ENCODE results near the gene FIBCD1.

FIBCD1 gene

DNA sequence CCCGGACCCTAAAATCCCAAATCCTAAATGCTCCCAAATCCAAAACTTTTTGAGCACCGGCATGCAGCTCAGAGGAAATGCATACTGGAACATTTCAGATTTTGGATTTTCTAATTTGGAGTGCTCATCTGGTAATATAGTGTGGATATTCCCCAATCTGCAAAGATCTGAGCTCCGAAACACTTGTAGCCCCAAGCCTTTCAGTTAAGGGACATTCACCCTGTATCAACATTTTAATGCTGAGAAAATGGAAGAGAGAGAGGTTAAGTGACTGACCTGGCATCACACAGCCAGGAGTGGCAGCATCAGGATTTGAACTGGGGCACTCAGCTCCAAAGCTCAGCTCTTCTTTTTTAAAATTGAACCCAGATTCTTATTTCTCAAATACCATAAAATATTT, 73.1 kb downstream of the FIBCD1 start:
- TF ChIP-seq, protein P1, sequence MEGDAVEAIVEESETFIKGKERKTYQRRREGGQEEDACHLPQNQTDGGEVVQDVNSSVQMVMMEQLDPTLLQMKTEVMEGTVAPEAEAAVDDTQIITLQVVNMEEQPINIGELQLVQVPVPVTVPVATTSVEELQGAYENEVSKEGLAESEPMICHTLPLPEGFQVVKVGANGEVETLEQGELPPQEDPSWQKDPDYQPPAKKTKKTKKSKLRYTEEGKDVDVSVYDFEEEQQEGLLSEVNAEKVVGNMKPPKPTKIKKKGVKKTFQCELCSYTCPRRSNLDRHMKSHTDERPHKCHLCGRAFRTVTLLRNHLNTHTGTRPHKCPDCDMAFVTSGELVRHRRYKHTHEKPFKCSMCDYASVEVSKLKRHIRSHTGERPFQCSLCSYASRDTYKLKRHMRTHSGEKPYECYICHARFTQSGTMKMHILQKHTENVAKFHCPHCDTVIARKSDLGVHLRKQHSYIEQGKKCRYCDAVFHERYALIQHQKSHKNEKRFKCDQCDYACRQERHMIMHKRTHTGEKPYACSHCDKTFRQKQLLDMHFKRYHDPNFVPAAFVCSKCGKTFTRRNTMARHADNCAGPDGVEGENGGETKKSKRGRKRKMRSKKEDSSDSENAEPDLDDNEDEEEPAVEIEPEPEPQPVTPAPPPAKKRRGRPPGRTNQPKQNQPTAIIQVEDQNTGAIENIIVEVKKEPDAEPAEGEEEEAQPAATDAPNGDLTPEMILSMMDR (IDR thresholded peaks at IDR 0.05; ENCODE audit: extremely low read depth, missing control alignments), result no peak

DNA sequence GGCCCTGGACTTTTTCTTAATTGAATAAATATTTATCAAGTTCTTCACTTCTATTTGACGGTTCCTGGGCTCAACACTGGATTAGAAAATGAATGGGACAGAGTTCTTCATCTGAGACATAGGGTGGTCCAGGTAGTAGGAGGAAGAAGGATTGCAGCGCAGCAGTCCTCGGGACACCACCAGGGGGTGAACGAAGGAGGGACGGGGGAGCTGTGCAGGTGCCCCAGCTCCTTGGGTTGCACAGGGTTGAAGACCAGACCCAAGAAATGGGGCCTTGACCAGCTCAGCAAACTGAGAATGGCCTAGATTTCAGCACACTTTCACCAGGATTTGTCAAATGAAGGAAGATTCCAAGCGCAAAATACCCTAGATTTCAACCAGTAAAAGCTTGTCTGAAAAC, 74.5 kb downstream of the FIBCD1 start:
- TF ChIP-seq, protein P1 (IDR thresholded peaks at IDR 0.05; ENCODE audit: extremely low read depth, missing control alignments), result no peak
- no peak for DNase-seq (ENCODE audit: low spot score)

More for the DNA sequence above, 73.1 kb downstream of the FIBCD1 start:
- DNase-seq (ENCODE audit: low spot score), result no peak

DNA sequence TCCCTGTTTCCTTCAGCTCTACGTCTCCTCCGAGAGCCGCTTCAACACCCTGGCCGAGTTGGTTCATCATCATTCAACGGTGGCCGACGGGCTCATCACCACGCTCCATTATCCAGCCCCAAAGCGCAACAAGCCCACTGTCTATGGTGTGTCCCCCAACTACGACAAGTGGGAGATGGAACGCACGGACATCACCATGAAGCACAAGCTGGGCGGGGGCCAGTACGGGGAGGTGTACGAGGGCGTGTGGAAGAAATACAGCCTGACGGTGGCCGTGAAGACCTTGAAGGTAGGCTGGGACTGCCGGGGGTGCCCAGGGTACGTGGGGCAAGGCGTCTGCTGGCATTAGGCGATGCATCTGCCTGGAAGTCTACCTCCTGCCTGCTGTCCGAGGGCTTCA, 76.3 kb downstream of the FIBCD1 start:
- TF ChIP-seq, protein P1 (IDR thresholded peaks at IDR 0.05; ENCODE audit: extremely low read depth, missing control alignments), result no peak
- no peak for DNase-seq (ENCODE audit: low spot score)

DNA sequence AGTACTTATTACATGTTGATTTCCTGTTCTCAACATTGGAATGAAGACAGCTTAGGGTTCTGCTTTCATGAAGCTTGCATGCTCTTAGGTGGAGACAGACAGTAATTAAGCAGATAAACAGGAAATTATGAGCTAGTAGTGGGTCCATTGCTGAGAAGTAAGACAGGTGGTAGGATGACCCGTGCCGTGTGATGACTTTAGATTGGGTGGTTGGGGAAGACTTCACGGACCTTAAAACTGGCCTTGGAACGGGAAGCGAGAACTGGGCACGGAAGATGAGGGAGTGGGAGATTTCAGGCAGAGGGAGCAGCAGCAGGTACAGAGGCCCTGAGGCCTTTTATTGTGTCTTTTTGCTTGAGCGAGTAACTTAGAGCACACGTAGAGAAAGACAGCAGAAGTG, 76.8 kb downstream of the FIBCD1 start:
- DNase-seq (ENCODE audit: low spot score), result no peak
- TF ChIP-seq, protein P1 (IDR thresholded peaks at IDR 0.05; ENCODE audit: extremely low read depth, missing control alignments), result no peak

DNA sequence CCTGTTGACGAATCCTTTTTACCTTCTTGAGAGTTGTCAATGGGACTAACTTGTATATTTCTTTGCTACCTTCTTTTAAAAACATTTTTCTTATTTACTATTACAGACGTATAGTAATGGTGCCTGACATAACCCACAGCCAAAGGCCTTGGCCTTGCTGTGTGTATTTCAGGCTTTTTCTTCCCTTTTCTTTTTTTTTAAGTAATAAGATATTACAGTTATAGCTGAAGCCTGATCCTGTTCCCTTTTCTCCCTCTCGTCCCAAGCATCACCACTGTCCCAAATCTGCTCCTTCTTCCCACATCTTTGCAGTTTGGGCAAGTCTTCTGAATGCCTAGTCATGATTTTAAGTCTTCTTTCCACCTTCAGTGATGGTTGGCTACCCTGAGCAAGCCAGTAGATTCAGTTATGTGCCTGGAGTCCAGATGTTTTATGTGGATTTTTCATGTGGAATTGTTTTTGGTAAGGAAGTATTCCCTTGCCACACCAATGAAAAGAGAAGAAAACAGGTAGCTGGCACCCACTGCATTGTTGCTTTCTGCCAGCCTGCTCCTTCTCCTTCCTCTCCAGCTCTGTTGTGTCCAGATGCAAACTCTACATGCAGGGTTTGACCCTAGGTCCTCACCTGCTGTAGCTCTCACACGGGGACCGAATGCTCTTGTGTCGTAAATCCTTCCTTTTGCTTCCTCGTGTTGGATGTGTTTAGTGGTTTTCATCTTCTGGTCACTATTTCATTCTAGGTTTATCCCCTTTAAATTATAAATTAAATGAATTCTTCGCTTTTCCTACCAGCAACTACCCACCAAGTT, 77.5 kb downstream of the FIBCD1 start:
- TF ChIP-seq, protein P1 (IDR thresholded peaks at IDR 0.05; ENCODE audit: extremely low read depth, missing control alignments), result no peak
- no peak for DNase-seq (ENCODE audit: low spot score)

DNA sequence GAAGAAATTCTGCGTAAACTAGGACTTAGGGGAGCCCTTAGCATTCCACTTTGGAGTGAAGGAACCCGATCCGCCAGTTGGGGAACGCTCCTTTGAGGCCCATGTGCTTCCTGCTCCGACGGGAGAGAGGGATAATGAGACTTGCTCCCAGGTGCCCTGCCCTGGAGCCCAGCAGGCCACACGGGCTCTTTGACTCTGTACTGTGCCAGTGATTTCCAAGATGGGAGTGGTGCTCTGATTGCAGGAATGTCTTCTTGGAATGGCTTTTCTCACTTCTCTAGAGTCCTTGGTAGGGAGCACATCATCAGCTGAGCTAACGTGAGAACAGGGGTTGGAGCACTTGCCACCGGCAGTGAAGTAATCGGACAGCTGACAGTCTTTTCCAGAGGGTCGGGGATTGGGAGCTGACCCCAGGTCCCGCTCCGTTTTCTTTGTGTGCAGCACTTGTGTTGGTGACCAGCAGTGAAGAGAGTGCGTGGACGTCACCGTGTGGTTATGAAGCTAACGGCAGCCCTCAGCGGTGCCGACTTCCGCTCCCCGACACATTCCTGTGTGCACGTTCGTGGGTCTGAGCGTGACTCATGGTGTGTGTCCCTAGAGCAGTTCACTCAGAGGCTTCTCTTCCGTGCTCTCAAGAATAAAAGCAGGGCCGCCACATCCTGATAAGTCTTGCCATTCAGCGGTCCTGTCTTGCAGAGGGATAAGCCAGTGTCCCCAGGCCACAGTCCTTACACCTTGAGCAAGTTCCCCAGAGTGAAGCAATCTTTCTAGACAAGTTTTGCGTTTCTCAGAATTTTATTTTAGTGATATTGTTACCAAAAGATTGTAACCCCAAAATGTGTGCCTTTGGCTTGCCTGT, 78.4 kb downstream of the FIBCD1 start:
- TF ChIP-seq, protein P1 (IDR thresholded peaks at IDR 0.05; ENCODE audit: extremely low read depth, missing control alignments), result no peak
- no peak for DNase-seq (ENCODE audit: low spot score)
